ENCODE measurements around the gene LRRFIP1.
"Not testable (repeated sequence)": the region's sequence is repeated elsewhere in the genome, so short reads cannot be mapped to it uniquely, and the experiment has no call there.

LRRFIP1 gene

GRCh38 chr2:237627441-237628246 lies at the start of gene LRRFIP1:
Gene LRRFIP1 (plus strand): TSS chr2:237627587. CDS start chr2:237627645, 58 bp downstream.
- DNase-seq (ENCODE audit: low read depth in 2 of 2): no peak

GRCh38 chr2:237577956-237578870 lies 49.2 kb upstream of the LRRFIP1 start:
- DNase-seq (ENCODE audit: low read depth in 2 of 2): no peak

GRCh38 chr2:237581326-237581725 lies 46.1 kb upstream of the LRRFIP1 start:
- DNase-seq (ENCODE audit: low read depth in 2 of 2): no peak

- no peak for DNase-seq (ENCODE audit: low read depth in 2 of 2)
Measured at GRCh38 chr2:237581751-237582746, 45.3 kb upstream of the LRRFIP1 start.

- DNase-seq (ENCODE audit: low read depth in 2 of 2): no peak
Measured at GRCh38 chr2:237583385-237584295, 43.7 kb upstream of the LRRFIP1 start.

GRCh38 chr2:237585590-237586221 lies 41.7 kb upstream of the LRRFIP1 start:
- DNase-seq (ENCODE audit: low read depth in 2 of 2): no peak

- DNase-seq (ENCODE audit: low read depth in 2 of 2): no peak
Measured at GRCh38 chr2:237588044-237588696, 39.2 kb upstream of the LRRFIP1 start.

- no peak for DNase-seq (ENCODE audit: low read depth in 2 of 2)
Measured at GRCh38 chr2:237590272-237591140, 36.9 kb upstream of the LRRFIP1 start, which contains the start of gene RAB17. Gene RAB17 (minus strand): TSS chr2:237590734. CDS start chr2:237586154, 4,580 bp downstream.

- DNase-seq (ENCODE audit: low read depth in 2 of 2): no peak
Measured at GRCh38 chr2:237591141-237591881, 36.1 kb upstream of the LRRFIP1 start.

GRCh38 chr2:237592425-237592980 lies 34.9 kb upstream of the LRRFIP1 start:
- DNase-seq (ENCODE audit: low read depth in 2 of 2): no peak

GRCh38 chr2:237593036-237593435 lies 34.4 kb upstream of the LRRFIP1 start:
- DNase-seq (ENCODE audit: low read depth in 2 of 2): no peak

- no peak for DNase-seq (ENCODE audit: low read depth in 2 of 2)
Measured at GRCh38 chr2:237593596-237594320, 33.6 kb upstream of the LRRFIP1 start.

GRCh38 chr2:237594514-237594871 lies 32.9 kb upstream of the LRRFIP1 start:
- no peak for DNase-seq (ENCODE audit: low read depth in 2 of 2)

- not testable (repeated sequence) for DNase-seq (ENCODE audit: low read depth in 2 of 2)
Measured at GRCh38 chr2:237595829-237596519, 31.4 kb upstream of the LRRFIP1 start.

- no peak for DNase-seq (ENCODE audit: low read depth in 2 of 2)
Measured at GRCh38 chr2:237596520-237597195, 30.7 kb upstream of the LRRFIP1 start.
